HG03342 (cell line): Measurements from ENCODE around the gene CCDC85C.

Experiments used
- ATAC-seq: cut with Tn5 transposase; IDR thresholded peaks from one replicate; pipeline ENCODE4 v1.9.1; 2021; ENCODE audit warnings: mild to moderate bottlenecking, moderate library complexity; ENCODE audit not compliant: unreplicated experiment

The CCDC85C gene

DNA sequence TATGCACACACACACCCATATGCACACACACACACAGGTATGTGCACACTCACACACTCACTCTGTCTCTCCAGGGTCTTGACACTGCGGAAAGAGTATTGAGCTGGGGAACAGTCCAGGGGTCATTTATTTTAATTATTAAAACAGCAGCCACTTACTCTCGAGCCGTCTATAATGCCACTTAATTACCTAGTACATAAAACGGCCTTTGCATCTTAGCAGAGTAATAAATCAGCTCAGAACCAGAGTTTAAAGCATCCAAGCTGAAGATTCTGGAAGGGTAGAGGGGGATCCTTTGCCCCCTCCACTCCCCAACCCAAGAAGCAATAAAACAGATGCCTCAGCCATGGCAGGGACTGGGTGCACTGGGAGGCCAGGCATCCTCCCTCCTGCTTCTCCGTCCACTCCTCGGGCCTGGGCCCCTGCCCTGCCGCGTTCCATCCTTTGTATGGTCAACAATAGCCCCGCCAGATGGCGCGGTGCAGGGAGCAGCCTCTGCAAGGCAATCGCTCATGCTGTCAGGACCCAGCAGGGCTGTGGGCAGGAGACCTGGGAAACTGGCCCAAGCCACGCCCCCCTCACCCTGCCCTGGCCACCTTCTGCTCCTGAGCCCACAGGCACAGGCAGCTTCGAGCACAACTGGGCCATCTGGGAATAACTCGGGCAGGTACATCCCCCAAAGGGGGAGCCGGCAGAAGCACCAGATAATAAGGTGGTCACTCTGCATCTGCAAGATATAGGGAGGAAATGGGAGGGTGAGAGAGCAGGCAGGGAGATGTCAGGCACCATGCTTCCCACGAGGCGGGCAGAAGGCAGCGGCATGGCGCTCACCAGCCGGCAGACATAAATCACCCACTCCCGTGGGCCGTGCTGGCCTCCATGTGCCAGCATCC is 40.9 kb downstream of the CCDC85C start:
- ATAC-seq = no peak

- ATAC-seq = no peak
Observed at GRCh38 chr14:99561864-99562263, 42.1 kb downstream of the CCDC85C start.

DNA sequence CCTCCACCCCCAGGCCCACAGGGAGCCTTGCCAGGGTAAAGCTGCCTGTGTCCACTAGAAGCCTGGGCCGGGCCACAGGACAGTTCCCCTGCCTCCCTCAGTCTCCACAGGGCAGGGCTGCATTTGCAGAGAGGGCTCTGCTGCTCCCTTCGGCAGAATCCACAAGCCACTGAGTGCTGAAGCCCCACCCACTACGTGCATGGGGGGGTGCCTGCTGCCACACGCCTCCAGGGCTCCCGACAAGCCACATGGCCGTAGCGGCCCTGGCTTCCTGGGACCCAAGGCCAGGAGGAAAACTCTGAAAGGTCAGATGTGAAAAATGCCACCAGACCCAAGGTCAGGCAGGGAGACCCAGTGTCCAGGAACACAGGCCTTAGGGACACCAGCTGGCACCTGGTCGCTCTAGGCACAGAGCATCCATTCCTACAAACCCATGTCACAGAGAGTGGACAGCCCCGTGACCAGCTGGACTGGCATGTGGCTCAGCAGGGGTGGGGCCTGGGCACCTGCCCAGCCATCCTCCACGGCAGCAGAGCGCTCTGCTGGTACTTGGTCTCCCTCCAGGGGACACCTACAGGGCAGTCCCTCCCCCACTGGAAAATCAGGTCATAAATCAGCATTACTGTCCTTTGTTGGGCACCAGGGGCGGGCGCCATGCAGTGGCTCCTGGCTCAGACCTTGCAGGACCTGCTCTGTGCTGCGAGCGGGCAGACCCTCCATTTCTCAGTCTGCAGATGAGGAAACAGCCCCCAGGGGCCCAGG is 42.9 kb downstream of the CCDC85C start:
- ATAC-seq = no peak

DNA sequence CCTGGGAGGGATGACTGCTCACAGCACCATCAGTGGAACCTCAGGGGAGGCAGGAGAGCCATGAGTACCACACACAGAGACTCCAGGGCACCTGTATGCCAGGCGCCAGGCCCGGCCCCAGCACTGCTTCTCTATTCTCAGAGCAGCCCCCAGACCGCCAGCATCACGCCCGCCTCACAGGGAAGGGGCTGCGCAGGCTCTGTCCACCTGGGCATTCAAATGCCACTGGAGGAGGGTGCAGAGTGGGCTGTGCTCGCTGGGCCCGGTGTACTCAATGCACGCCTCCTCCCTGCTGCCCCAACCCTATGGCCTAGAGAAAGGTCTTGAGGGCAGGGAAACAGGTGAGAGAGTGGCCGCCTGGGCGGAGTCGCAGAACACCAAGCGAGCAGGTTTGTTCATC is 43.6 kb downstream of the CCDC85C start:
- ATAC-seq = no peak

DNA sequence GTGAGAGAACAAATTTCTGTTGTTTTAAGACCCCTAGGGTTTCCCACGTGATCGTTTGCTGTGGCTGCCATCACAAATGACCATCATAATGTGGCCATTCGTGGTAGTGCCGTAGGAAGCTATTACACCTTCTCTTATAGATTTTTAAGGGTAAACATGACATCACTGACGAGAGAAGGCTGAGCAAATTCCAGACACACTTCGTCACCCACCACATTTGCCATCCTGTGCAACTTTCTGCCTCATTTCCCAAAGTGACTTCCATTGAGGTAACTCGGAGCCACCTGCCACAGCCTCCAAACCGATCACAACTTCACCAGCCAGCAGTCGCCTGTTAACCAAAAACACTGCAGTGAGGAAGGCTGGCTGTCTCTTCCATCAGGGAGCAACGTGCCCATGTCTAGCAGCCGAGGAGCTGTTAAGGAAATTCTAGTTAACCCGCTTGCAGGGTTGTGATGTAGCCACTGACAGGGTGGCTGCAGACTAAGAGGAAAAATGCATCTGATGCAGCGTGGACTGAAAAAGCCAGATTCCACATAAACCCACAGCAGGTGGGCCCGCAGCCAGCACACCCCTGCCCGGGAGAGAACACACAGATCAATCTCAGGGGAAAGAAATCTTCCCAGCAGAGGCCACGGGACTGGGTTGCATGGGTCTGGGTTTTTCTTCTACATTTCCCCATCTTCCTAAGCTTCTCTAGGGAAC is 44.6 kb downstream of the CCDC85C start:
- no peak for ATAC-seq

DNA sequence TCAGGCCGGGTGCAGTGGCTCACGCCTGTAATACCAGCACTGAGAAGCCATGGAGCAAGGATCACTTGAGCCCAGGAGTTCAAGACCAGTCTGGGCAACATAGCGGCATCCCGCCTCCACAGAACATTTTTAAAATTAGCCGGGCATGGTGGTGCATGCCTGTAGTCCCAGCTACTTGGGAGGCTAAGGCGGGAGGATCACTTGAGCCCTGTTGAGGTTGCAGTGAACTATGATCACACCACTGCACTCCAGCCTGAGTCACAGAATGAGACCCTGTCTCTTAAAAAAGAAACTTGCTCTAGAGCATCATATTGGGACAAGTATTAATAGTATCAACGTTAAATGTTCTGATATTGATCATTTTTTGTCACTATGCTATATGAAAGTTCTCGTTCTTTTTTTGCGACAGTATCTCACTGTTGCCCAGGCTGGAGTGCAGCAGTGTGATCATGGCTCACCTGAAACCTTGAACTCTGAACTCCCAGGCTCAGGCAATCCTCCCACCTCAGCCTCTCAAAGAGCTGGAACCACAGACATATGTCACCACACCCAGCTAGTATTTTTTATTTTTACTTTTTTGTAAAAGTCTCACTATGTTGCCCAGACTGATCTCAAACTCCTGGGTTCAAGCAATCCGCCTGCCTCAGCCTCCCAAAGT is 47.7 kb downstream of the CCDC85C start:
- ATAC-seq = no peak

- ATAC-seq = no peak
Observed at GRCh38 chr14:99554757-99555531, 49.1 kb downstream of the CCDC85C start.

DNA sequence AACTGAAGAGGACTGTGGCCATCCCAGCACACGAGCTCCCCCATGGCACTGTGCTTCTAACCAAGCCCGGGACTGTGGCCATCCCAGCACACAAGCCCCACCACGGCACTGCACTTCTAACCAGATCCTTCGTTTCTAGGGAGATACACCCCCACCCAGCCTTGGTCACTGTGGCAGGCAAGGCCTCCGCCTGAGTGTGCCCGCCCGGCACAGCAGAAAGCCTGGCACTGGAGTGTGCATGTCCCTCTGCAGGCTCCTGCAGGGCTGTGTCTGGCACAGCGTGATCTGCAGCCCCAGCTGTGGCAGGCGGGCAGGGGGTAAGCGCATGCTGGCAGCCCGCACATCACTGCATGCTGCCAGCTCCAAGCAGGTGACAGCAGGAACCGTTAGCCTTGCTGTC is 49.8 kb downstream of the CCDC85C start:
- no peak for ATAC-seq

DNA sequence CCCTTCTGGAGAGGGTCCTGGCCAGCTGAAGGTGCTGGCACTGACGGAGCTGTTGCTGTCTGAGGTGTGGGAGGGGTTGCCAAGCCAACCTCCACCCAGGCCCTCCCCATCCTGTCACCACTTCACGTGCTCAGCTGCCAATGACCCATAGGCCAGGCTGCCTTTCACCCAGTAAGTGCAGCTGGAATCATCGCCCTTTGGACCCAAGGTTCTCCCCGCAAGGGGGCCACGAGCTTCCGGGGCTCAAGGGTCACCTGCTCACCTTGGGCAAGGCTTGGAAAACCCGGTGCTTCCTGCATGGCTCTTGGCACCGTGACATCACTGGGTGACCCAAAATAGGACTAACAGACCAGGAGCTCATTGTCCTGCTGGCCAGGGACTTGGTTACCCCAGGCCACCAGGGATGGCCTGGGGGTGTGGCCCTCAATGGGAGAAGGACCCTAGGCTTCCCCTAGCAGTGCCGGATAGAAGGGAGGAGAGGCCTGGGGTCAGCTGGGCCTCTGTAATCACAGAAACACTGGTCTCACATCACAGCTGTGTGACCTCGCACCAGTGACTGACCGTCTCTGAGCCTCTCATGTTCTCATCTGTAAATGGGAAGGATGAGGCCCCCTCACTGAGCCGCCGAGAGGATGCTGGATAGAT is 51.3 kb downstream of the CCDC85C start:
- no peak for ATAC-seq

DNA sequence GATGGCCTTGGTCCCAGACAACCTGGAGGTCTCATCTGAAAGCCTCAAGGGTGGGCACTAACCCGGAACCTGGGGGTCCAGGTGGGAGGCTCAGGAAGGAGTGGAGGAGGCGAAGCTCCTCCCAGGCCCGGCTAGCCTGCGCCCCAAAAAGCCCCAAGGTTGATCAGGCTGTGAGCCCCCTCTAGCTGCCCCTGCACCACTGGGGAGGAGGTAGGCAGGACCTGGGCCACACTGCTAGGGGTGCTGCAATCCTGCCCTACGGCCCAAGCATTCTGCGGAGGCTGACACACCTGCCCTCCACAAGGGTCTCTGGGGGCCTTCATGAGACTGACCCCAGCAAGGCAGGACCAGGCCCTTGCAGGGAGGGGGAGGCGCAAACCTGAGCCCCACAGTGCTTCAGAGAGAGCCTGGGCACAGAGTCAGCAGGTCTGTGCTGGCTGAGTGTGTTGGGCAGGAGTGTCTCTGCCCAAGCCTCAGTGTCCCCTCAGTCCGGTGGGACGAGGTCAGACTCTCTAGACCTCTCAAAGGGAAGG is 51.9 kb downstream of the CCDC85C start:
- no peak for ATAC-seq

GRCh38 chr14:99551034-99551922 is 52.7 kb downstream of the CCDC85C start:
- ATAC-seq = no peak

DNA sequence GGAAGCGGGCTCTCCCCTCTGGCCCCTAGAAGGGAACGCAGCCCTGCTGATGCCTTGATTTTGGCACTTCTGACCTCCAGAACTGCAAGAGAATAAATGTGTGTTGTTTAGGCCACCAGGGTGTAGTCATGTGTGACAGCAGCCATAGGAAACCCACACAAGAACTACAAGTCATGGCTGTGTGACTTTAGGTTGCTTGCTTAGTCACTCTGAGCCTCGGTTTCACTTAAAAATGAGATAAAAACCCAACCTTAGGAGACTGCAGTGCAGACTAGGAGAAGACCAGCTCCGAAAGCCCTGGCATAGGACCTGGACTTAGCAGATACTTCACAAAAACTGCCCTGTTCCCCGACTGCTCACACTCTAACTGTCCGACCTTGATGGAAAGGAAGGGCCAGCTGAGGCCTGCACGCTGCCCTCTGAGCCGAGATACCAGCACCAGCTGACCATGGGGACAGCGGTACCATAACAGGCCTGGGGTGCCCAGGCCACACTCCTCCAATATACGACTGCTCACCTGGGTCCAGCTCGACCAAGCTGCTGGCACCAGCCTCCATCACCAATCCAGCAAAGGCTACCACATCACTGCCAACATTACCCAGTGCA is 53.5 kb downstream of the CCDC85C start:
- no peak for ATAC-seq

- no peak for ATAC-seq
Observed at GRCh38 chr14:99549684-99550083, 54.3 kb downstream of the CCDC85C start.

GRCh38 chr14:99548871-99549515 is 55.0 kb downstream of the CCDC85C start:
- no peak for ATAC-seq

GRCh38 chr14:99548255-99548654 is 55.8 kb downstream of the CCDC85C start:
- no peak for ATAC-seq

- ATAC-seq = no peak
Observed at GRCh38 chr14:99546234-99546879, 57.6 kb downstream of the CCDC85C start.

GRCh38 chr14:99545586-99545985 is 58.4 kb downstream of the CCDC85C start:
- no peak for ATAC-seq
